Neural progenitor cell (in vitro differentiated cells): ENCODE results near the gene WDTC1.

Experiments
- CTCF ChIP-seq: fragments of 200-600 bp; sonication (generic); IDR thresholded peaks from 2 replicates; pipeline ENCODE4 v1.5.1; 2017; ENCODE audit warnings: antibody characterized with exemption, mild to moderate bottlenecking
- EZH2 ChIP-seq: fragments of 200-600 bp; sonication (generic); IDR thresholded peaks from 2 replicates; pipeline ENCODE4 v1.6.1; 2017; ENCODE audit warnings: antibody characterized with exemption, mild to moderate bottlenecking, moderate library complexity
- EZH2phosphoT487 ChIP-seq: fragments of 200-600 bp; sonication (generic); IDR thresholded peaks from 2 replicates; pipeline ENCODE4 v1.6.1; 2017; ENCODE audit warnings: antibody characterized with exemption

DNA sequence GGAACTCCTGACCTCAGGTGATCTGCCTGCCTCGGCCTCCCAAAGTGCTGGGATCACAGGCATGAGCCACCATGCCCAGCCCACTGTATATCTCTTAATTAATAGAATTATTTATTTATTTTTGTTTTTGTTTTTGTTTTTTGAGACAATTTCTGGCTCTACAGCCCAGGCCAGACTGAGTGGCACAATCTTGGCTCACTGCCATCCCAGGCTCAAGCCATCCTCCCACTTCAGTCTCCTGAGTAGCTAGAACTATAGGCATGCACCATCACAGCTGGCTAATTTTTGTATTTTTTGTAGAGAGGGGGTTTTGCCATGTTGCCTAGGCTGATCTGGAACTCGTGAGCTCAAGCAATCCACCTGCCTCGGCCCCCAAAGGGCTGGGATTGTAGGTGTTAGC is 15.7 kb upstream of the WDTC1 start:
- no peak for TF ChIP-seq CTCF
- TF ChIP-seq EZH2phosphoT487: no peak
- no peak for TF ChIP-seq EZH2
